Gastrocnemius medialis (tissue), 4 donors: ENCODE results near the gene TMEM26.

Experiments used
- CTCF ChIP-seq, 5 experiments: fragments of 450-650 bp in 3 of 5; fragments of 200-600 bp in 2 of 5; sonication (generic) in 2 of 5; IDR thresholded peaks in 4 of 5; conservative IDR thresholded peaks in 1 of 5; 1 replicate in 4 of 5; 2 replicates in 1 of 5; pipeline ENCODE4 v1.5.1; 2016 to 2019; ENCODE audit warnings: antibody characterized with exemption in 5 of 5, mild to moderate bottlenecking in 3 of 5, moderate library complexity in 3 of 5
- POLR2A ChIP-seq, 2 donors: fragments of 450-650 bp; IDR thresholded peaks; one replicate each; pipeline ENCODE4 v1.6.1; 2017; ENCODE audit warnings: antibody characterized with exemption in 2 of 2, mild to moderate bottlenecking in 2 of 2, moderate library complexity in 2 of 2

DNA sequence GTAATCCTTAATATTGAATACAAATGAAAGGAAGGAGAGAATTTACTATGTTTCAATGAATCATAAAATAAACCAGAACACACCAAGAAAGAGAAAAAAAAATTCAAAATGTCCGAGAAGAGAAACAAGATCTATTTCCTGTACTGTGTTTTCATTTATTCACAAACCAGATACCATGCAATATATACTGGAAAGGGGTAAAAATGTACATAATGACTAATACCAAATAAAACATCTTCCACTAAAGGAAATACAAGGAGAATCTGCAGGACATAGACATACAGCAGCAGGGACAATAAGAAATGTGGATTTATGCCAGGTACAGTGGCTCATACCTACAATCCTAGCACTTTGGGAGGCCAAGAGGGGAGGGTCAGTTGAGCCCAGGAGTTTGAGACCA, 24.3 kb upstream of the TMEM26 start:
- no peak for TF ChIP-seq POLR2A (IDR thresholded peaks at IDR 0.05)
- no peak for TF ChIP-seq CTCF (IDR thresholded peaks at IDR 0.05 in 4 of 5, conservative IDR thresholded peaks at IDR 0.05 in 1 of 5)
